Kidney (tissue), 14 donors: ENCODE data around the gene GPR68. TPM values are rescaled to one million over a fixed set of nuclear protein-coding genes. Genes with fewer than 3 reads are reported as not detected.

Experiments
- DNase-seq, 5 donors: peaks; one replicate each; pipeline ENCODE4 v3.0.0-alpha.2; 2013 to 2020
- FAIRE-seq: peaks from 2 replicates; lab custom pipeline; 2012; peaks lifted over from hg19 to GRCh38; lab: Jason Lieb, UNC
- H3K27ac ChIP-seq, 2 donors: one replicate each; pipeline ENCODE4 v1.7.0; 2013; ENCODE audit warnings: low read depth in 2 of 2, low read length in 2 of 2, inconsistent platforms in 1 of 2
- H3K27me3 ChIP-seq: one replicate; pipeline ENCODE4 v1.7.1; 2013; ENCODE audit warnings: low read length, inconsistent platforms; ENCODE audit not compliant: control insufficient read depth, insufficient read depth
- H3K36me3 ChIP-seq, 3 donors: one replicate each; pipeline versions ENCODE4 v1.7.0 to v1.7.1; 2013; ENCODE audit warnings: low read length in 3 of 3, control low read depth in 1 of 3, inconsistent platforms in 1 of 3; ENCODE audit not compliant: insufficient read depth in 3 of 3, control insufficient read depth in 2 of 3
- H3K4me1 ChIP-seq, 3 donors: one replicate each; pipeline versions ENCODE4 v1.7.0 to v1.7.1; 2013; ENCODE audit warnings: low read length in 3 of 3, inconsistent platforms in 1 of 3, low read depth in 1 of 3; ENCODE audit not compliant: control insufficient read depth in 2 of 3, insufficient read depth in 2 of 3
- H3K4me3 ChIP-seq, 3 donors: one replicate each; pipeline versions ENCODE4 v1.7.0 to v1.8.1; 2013; ENCODE audit warnings: low read length in 3 of 3, control low read depth in 1 of 3, inconsistent platforms in 1 of 3
- H3K9ac ChIP-seq, 3 donors: one replicate each; pipeline versions ENCODE4 v1.7.0 to v1.7.1; 2013; ENCODE audit warnings: low read length in 3 of 3, control low read depth in 1 of 3, inconsistent platforms in 1 of 3
- H3K9me3 ChIP-seq, 3 donors: one replicate each; pipeline versions ENCODE4 v1.7.0 to v1.7.1; 2013; ENCODE audit warnings: low read length in 3 of 3, control low read depth in 1 of 3, inconsistent platforms in 1 of 3; ENCODE audit not compliant: control insufficient read depth in 2 of 3, insufficient read depth in 1 of 3
- intact Hi-C: fragments of 100-400 bp; cut with DNase I; formaldehyde crosslinking; loops from one replicate; pipeline ENCODE4 v1.11.1; 2022
- polyA plus RNA-seq: library from polyadenylated mRNA; stranded (reverse); fragments of 350-450 nt; fragmentation: Illumina TruSeq; extraction: RNeasy Lipid Tissue Mini Kit (QIAGEN cat#74804); gene quantifications from one replicate; pipeline ENCODE4 v1.2.3, GENCODE V29; 2014; ENCODE audit warnings: low read depth, low replicate concordance; ENCODE audit not compliant: insufficient read depth
- total RNA-seq: library from RNA; stranded (reverse); fragmentation: NEBNext Ultra II Directional; extraction: Animal tissue kit (Norgen Biotek cat#: 25700); gene quantifications from one replicate; pipeline ENCODE4 v1.2.1, GENCODE V29; 2021
- TF ChIP-seq, protein P1 (sequence below): IDR thresholded peaks from 3 replicates; pipeline ENCODE4 v1.5.1; 2012; ENCODE audit warnings: mild to moderate bottlenecking, moderate library complexity, borderline replicate concordance; ENCODE audit not compliant: insufficient read depth; ENCODE audit errors: extremely low read depth
- donor health status: control.
- donor health status: control.
- donor health status: control.
- donor health status: control.
- donor health status: control.
- donor health status: DM: yes; HTN: yes; CAD: no.
- donor health status: Normal renal cell carcinoma (clear cell type).

GPR68 gene
- total and polyA plus RNA-seq, 2 donors from 2014 or later, result 0.82 to 1.7 TPM

DNA sequence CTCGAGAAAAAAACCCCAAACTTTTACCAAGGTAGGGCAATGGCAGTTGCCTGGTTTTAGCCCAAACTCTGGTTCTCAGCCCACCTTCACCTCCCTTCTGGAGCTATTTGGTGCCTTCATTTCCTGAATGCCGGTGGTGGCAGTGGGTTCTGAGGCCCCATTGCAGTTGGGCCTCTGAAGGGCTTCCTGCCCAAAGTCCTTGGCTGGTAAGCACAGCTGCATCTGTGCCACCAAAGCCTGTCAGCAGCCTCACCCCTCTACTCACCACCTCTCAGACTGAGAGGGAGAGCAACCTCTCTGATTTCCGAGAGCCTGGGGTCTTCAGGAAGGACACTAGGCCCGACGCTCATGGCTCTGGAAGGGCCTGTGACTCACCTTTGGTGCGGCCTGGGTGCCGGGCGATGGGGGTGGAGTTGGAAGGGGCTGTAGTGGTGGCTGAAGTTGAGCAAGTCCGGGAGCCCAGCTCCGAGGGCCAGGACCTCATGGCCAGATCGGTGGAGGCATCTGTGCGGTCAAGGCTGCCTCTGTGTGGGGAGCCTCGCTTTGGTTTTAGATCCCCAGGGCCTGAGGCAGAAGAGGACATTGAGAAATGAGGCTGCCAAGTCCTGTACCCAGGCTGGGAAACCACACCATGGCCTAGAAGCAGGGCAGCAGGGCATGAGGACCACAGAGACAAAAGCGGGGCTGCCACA, 38.6 kb upstream of the GPR68 start:
- H3K4me1 ChIP-seq, result peaks cover 0 to 4% (median 0%) of the 10 kb centered on the region in 3 donors
- H3K27me3 ChIP-seq, result no peaks in the 10 kb centered on the region
- peaks cover 0 to 12% (median 5%) of the 10 kb centered on the region in 3 donors for H3K36me3 ChIP-seq
- H3K4me3 ChIP-seq, result no peak overlapping the region
- DNase-seq (no peak), FAIRE-seq (no peak)
- intact Hi-C loops, result no loop called here
- no peak overlapping the region for H3K9ac ChIP-seq
- H3K9me3 ChIP-seq, result no peaks in the 10 kb centered on the region
- H3K27ac ChIP-seq, result no peak overlapping the region
- TF ChIP-seq, protein P1, sequence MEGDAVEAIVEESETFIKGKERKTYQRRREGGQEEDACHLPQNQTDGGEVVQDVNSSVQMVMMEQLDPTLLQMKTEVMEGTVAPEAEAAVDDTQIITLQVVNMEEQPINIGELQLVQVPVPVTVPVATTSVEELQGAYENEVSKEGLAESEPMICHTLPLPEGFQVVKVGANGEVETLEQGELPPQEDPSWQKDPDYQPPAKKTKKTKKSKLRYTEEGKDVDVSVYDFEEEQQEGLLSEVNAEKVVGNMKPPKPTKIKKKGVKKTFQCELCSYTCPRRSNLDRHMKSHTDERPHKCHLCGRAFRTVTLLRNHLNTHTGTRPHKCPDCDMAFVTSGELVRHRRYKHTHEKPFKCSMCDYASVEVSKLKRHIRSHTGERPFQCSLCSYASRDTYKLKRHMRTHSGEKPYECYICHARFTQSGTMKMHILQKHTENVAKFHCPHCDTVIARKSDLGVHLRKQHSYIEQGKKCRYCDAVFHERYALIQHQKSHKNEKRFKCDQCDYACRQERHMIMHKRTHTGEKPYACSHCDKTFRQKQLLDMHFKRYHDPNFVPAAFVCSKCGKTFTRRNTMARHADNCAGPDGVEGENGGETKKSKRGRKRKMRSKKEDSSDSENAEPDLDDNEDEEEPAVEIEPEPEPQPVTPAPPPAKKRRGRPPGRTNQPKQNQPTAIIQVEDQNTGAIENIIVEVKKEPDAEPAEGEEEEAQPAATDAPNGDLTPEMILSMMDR, result no peak

DNA sequence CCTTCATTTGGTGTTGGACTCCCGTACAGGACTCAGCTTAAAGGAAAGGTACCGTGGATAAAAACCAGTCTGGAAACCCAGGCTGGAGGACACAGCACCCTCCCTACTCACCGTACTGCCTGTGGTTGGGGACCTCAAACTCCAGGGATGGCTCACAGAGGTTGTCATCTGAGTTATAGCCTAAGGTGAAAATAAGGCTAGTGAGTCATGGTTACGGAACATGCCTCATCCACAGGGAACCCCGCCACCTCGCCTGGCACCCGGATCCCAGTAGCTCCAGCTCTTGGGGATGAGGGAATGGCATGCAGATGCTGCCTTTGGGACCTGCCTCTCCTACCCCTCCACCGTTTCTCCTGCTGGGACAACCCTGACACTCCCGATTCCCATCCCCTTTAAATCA, 36.8 kb upstream of the GPR68 start:
- intact Hi-C loops, result no loop called here
- no peak overlapping the region for H3K27ac ChIP-seq
- TF ChIP-seq, protein P1, result no peak
- no peak for DNase-seq
- H3K4me3 ChIP-seq, result no peak overlapping the region
- peaks cover 0 to 11% (median 5%) of the 10 kb centered on the region in 3 donors for H3K36me3 ChIP-seq
- no peak for FAIRE-seq
- no peak overlapping the region for H3K9ac ChIP-seq
- no peaks in the 10 kb centered on the region for H3K9me3 ChIP-seq
- peaks cover 0 to 4% (median 0%) of the 10 kb centered on the region in 3 donors for H3K4me1 ChIP-seq
- no peaks in the 10 kb centered on the region for H3K27me3 ChIP-seq

DNA sequence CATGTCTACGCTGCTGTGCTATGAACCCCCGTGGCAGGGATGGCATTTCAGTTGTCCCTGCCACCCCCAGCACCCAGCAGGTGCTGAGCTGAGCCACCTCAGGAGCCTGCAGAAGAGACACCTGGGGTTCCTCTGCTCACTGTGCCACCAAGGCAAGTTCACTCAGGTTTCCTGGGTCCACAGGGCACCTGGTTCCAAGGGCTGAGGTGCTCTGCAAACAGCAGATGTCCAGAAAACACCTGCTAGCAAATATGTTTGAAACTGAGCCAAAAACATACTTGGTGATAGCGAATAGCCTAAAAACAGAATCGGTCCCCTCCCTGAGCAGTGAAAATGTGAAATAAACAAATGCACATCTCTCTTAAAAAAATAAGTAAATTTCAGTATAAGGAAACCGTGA, 35.6 kb upstream of the GPR68 start:
- TF ChIP-seq, protein P1, result no peak
- DNase-seq (no peak), FAIRE-seq (no peak)
- Histone ChIP-seq H3K4me1 (peaks cover 0 to 4% (median 0%) of the 10 kb centered on the region in 3 donors), H3K36me3 (peaks cover 0 to 11% (median 5%) of the 10 kb centered on the region in 3 donors), H3K27me3 (no peaks in the 10 kb centered on the region), H3K4me3 (no peak overlapping the region), H3K9ac (no peak overlapping the region), H3K27ac (no peak overlapping the region), H3K9me3 (no peaks in the 10 kb centered on the region)
- intact Hi-C loops, result no loop called here
